ENCODE measurements around the gene MTHFD2. TPM values are rescaled to one million over a fixed set of nuclear protein-coding genes. Genes with fewer than 3 reads are reported as not detected.
"Not testable (repeated sequence)": the region's sequence is repeated elsewhere in the genome, so short reads cannot be mapped to it uniquely, and the experiment has no call there.

Gene MTHFD2
- total RNA-seq, 2 donors from 2014 or later: 15.8 to 25.7 TPM

DNA sequence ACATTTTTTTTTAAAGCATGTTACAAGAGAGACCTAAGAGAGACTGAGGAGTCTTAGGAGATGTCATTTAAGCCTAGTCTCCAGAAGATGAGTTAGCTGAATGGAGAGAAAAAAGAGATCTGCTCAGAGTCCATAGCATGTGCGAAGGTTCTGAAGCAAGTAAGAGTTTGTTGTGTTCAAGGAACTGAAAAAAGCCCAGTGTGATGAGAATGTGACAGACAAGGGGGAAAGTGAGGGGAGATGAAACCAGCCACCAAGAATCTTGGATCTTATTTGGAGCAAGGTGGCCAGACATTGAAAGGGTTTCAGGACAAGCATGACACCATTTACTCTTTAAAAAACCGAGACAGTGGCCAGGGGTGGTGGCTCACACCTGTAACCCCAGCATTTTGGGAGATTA lies 14.5 kb upstream of the MTHFD2 start:
- Histone ChIP-seq H3K9me3 (no peaks in the 10 kb centered on the region), H3K4me1 (peaks cover 5% of the 10 kb centered on the region), H3K27ac (no peak overlapping the region), H3K36me3 (replicated peaks in 1 of 2; ENCODE audit: insufficient read depth in 1 of 2, low read depth in 2 of 2) (no peaks in the 10 kb centered on the region), H3K27me3 (no peaks in the 10 kb centered on the region), H3K4me3 (no peak overlapping the region)
- DNase-seq (no peak), ATAC-seq (no peak)
- intact Hi-C loops (cut with DNase I): no loop called here
- TF ChIP-seq, protein P1, sequence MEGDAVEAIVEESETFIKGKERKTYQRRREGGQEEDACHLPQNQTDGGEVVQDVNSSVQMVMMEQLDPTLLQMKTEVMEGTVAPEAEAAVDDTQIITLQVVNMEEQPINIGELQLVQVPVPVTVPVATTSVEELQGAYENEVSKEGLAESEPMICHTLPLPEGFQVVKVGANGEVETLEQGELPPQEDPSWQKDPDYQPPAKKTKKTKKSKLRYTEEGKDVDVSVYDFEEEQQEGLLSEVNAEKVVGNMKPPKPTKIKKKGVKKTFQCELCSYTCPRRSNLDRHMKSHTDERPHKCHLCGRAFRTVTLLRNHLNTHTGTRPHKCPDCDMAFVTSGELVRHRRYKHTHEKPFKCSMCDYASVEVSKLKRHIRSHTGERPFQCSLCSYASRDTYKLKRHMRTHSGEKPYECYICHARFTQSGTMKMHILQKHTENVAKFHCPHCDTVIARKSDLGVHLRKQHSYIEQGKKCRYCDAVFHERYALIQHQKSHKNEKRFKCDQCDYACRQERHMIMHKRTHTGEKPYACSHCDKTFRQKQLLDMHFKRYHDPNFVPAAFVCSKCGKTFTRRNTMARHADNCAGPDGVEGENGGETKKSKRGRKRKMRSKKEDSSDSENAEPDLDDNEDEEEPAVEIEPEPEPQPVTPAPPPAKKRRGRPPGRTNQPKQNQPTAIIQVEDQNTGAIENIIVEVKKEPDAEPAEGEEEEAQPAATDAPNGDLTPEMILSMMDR (IDR thresholded peaks at IDR 0.05): no peak
- no peak for TF ChIP-seq POLR2A (IDR thresholded peaks at IDR 0.05)
- WGBS, 2 donors: 73 to 75% methylated on average over 2 of the region's 2 CpGs

DNA sequence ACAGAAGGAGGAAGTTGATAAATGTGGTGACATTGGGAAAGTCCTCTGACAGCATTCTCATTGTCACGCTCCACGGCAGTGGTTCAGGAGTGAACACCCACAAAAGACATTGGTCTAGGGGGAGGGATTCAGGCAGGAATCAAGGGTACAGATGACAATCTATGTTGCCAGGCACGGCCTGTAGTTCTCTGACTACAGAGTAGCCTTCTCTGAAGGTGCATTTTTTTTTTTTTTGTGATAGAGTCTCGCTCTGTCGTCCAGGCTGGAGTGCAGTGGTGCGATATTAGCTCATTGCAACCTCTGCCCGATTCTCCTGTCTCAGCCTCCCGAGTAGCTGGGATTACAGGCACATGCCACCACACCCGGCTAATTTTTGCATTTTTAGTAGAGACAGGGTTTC lies 12.4 kb upstream of the MTHFD2 start:
- TF ChIP-seq, protein P1 (IDR thresholded peaks at IDR 0.05): no peak
- TF ChIP-seq POLR2A (IDR thresholded peaks at IDR 0.05): peak in 1 of 3 donors; percentile 8
- no peaks in the 10 kb centered on the region for H3K9me3 ChIP-seq
- DNase-seq (peak in 1 of 4 donors; percentile 71), ATAC-seq (no peak)
- 72 to 90% methylated on average over 9 of the region's 9 CpGs for WGBS, 2 donors
- H3K27me3 ChIP-seq: no peaks in the 10 kb centered on the region
- no peak overlapping the region for H3K4me3 ChIP-seq
- intact Hi-C loops (cut with DNase I): no loop called here
- peaks cover 2% of the 10 kb centered on the region for H3K4me1 ChIP-seq
- no peaks in the 10 kb centered on the region for H3K36me3 ChIP-seq (replicated peaks in 1 of 2; ENCODE audit: insufficient read depth in 1 of 2, low read depth in 2 of 2)
- H3K27ac ChIP-seq: peak overlapping the region in 1 of 4 donors; percentile 68

DNA sequence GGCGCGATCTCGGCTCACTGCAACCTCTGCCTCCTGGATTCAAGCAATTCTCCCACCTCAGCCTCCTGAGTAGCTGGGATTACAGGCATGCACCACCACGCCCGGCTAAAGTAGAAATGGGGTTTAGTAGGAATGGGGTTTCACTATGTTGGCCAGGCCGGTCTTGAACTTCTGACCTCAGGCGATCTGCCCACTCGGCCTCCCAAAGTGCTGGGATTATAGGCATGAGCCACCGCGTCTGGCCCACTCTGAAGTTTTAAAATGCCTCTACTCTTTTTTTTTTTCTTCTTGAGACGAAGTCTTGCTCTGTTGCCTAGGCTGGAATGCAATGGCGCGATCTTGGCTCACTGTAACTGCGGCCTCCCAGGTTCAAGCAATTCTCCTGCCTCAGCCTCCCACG lies 11.7 kb upstream of the MTHFD2 start:
- ATAC-seq; H3K36me3 ChIP-seq (replicated peaks in 1 of 2; ENCODE audit: insufficient read depth in 1 of 2, low read depth in 2 of 2); H3K9me3 ChIP-seq; DNase-seq; intact Hi-C loops (cut with DNase I); H3K4me3 ChIP-seq; H3K27me3 ChIP-seq; H3K4me1 ChIP-seq: not testable (repeated sequence)
- H3K27ac ChIP-seq: peak overlapping the region in 1 of 4 donors; percentile 68
- 96 to 99% methylated on average over 15 of the region's 15 CpGs for WGBS, 2 donors

DNA sequence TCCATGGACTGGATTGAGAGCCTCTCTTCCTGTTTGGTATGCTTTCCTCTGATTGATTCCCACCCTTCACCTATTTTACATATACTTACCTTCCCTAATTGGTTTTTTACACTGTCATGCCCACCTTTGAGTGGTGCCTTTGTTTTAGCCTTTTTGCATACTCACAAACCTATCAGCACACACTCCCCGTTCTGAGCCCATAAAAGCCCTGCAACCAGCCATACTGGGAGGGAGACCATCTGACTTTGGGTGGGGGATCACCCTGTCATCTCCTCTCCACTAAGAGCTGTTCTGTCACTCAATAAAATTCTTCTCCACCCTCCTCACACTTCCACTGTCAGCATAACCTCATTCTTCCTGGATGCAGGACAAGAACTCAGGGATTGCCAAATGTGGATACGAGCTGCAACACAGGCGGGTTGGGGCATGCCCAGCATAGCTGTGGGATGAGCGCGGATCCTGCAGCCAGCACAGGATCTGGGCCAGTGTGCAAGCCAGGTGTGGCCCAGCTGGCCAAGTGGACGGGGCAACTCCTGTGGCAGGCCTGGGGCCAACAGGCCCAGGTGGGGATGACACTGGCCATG lies 10.3 kb upstream of the MTHFD2 start:
- no peak for DNase-seq
- Histone ChIP-seq H3K27ac (no peak overlapping the region), H3K4me3 (no peak overlapping the region), H3K27me3 (no peaks in the 10 kb centered on the region), H3K9me3 (no peaks in the 10 kb centered on the region), H3K36me3 (replicated peaks in 1 of 2; ENCODE audit: insufficient read depth in 1 of 2, low read depth in 2 of 2) (no peaks in the 10 kb centered on the region), H3K4me1 (peaks cover 19% of the 10 kb centered on the region)
- no peak for TF ChIP-seq POLR2A (IDR thresholded peaks at IDR 0.05)
- TF ChIP-seq, protein P1 (IDR thresholded peaks at IDR 0.05): no peak
- ATAC-seq: no peak
- WGBS, 2 donors: 89 to 92% methylated on average over 1 to 6 of the region's 6 CpGs
- intact Hi-C loops (cut with DNase I): no loop called here

DNA sequence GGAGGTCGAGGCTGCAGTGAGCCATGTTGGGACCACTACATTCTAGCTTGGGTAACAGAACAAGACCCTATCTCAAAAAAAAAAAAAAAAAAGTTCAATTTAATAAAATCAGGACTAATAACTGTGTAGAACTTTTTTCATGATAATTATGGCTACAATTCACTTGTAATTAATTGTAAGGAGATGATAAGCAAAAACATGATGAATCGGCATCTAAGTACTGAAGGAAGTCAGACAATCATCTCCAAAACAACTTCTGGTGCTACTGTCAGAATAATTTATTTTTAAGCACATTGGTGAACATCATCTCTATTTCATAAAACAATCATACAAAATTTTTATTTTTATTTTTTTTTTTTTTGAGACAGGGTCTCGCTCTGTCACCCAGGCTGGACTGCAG lies 9.7 kb upstream of the MTHFD2 start:
- no peak overlapping the region for H3K4me3 ChIP-seq
- ATAC-seq: no peak
- intact Hi-C loops (cut with DNase I): no loop called here

More for the DNA sequence above, 9.7 kb upstream of the MTHFD2 start:
- DNase-seq: no peak
- Histone ChIP-seq H3K27ac (no peak overlapping the region), H3K36me3 (replicated peaks in 1 of 2; ENCODE audit: insufficient read depth in 1 of 2, low read depth in 2 of 2) (no peaks in the 10 kb centered on the region), H3K9me3 (no peaks in the 10 kb centered on the region), H3K27me3 (no peaks in the 10 kb centered on the region), H3K4me1 (peaks cover 19% of the 10 kb centered on the region)
- TF ChIP-seq, protein P1 (IDR thresholded peaks at IDR 0.05): no peak
- TF ChIP-seq POLR2A (IDR thresholded peaks at IDR 0.05): no peak
- 96% methylated on average over 3 of the region's 3 CpGs for WGBS, 2 donors

All from body of pancreas (tissue), 4 donors.